Right lobe of liver (tissue), 4 donors: ENCODE measurements around the gene SRP9.

Experiments
- POLR2A ChIP-seq: fragments of 450-650 bp; IDR thresholded peaks from one replicate; pipeline ENCODE4 v1.6.1; 2017; ENCODE audit warnings: antibody characterized with exemption, mild to moderate bottlenecking
- TF ChIP-seq, protein P1 (sequence below), 4 donors: fragments of 200-600 bp in 3 of 4; fragments of 450-650 bp in 1 of 4; IDR thresholded peaks; one replicate each; pipeline versions ENCODE4 v1.5.1 to v1.8.0; 2016 to 2022; ENCODE audit warnings: antibody characterized with exemption in 4 of 4, mild to moderate bottlenecking in 2 of 4
- donor health status: DM: no; HTN: no; CAD: no.
- donor health status: DM: no; HTN: no; CAD: no.
- donor health status: DM: no; HTN: yes; CAD: no.

GRCh38 chr1:225746361-225747179, 31.1 kb upstream of the SRP9 start:
- TF ChIP-seq, protein P1, sequence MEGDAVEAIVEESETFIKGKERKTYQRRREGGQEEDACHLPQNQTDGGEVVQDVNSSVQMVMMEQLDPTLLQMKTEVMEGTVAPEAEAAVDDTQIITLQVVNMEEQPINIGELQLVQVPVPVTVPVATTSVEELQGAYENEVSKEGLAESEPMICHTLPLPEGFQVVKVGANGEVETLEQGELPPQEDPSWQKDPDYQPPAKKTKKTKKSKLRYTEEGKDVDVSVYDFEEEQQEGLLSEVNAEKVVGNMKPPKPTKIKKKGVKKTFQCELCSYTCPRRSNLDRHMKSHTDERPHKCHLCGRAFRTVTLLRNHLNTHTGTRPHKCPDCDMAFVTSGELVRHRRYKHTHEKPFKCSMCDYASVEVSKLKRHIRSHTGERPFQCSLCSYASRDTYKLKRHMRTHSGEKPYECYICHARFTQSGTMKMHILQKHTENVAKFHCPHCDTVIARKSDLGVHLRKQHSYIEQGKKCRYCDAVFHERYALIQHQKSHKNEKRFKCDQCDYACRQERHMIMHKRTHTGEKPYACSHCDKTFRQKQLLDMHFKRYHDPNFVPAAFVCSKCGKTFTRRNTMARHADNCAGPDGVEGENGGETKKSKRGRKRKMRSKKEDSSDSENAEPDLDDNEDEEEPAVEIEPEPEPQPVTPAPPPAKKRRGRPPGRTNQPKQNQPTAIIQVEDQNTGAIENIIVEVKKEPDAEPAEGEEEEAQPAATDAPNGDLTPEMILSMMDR (IDR thresholded peaks at IDR 0.05) = peak in 1 of 4 donors; percentile 17
- TF ChIP-seq POLR2A = peak; percentile 80
